GM18519 (cell line): ENCODE results near the gene PILRB.
"Not testable (repeated sequence)": the region's sequence is repeated elsewhere in the genome, so short reads cannot be mapped to it uniquely, and the experiment has no call there.

Source experiments
- ATAC-seq: cut with Tn5 transposase; IDR thresholded peaks from one replicate; pipeline ENCODE4 v1.9.1; 2021; ENCODE audit warnings: mild to moderate bottlenecking, moderate library complexity; ENCODE audit not compliant: unreplicated experiment, low FRiP score

PILRB gene

GRCh38 chr7:100373870-100374598 is 16.1 kb downstream of the PILRB start:
- ATAC-seq = not testable (repeated sequence)

- ATAC-seq = no peak
Measured at GRCh38 chr7:100374601-100375000, 16.7 kb downstream of the PILRB start.

DNA sequence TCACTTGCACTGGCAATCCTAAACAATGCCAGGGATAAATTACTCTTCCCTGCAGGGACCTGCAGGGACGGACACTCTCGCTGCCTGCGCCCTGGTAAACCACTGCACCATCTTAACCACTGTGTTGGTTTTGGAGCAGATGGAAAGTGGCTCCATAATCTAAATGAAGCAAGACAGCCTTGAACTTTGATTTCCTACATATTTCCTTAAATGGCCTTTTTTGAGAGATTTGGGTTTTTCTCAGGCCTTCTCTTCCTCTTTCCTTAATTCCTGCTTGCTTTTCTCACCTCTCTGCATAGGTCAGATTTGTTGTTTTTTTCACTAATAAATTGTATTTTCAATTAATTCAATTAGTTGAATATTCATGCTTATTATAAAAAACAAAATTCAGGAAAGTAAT is 18.1 kb downstream of the PILRB start:
- no peak for ATAC-seq

DNA sequence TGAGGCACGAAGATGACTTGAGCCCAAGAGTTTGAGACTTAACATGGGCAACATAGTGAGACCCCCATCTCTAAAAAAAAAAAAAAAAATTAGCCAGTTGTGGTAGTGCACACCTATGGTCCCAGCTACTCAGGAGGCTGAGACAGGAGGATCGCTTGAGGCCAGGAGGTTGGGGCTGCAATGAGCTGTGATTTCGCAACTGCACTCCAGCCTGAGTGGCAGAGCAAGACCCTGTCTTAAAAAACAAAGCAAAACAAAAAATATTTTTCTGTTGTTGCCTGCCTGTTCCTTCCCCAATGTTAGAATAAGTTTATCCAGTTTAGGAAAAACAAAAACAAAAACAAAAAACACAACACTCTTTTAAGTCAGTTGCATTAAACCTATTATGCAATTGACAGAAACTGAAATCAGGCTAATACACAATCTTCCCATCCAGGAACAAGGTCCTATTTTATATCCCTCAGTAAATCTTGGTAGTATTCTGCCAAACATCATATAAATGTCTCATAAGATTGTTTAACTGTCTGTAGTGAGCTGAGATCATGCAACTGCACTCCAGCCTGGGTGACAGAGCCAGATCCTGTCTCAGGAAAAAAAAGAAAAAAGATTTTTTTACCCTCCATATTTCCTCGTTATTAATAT is 20.3 kb downstream of the PILRB start:
- no peak for ATAC-seq

- ATAC-seq = no peak
Measured at GRCh38 chr7:100380196-100380595, 22.3 kb downstream of the PILRB start.

DNA sequence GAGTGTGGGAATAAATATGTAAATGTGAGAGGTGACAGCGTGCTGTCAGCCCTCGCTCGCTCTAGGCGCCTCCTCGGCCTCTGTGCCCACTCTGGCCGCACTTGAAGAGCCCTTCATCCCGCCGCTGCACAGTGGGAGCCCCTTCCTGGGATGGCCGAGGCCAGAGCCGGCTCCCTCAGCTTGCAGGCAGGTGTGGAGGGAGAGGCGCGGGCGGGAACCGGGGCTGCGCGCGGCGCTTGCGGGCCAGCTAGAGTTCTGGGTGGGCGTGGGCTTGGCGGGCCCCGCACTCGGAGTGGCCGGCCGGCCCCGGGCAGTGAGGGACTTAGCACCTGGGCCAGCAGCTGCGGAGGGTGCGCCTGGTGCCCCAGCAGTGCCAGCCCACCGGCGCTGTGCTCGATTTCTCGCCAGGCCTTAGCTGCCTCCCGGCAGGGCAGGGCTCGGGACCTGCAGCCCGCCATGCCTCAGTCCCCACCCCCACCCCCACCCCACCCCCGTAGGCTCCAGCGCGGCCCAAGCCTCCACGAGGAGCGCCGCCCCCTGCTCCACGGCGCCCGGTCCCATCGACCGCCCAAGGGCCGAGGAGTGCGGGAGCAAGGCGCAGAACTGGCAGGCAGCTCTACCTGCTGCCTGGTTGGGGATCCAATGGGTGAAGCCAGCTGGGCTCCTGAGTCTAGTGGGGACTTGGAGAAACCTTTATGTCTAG is 23.8 kb downstream of the PILRB start:
- not testable (repeated sequence) for ATAC-seq

- ATAC-seq = not testable (repeated sequence)
Measured at GRCh38 chr7:100382234-100382853, 24.4 kb downstream of the PILRB start.

GRCh38 chr7:100384628-100385294 is 26.8 kb downstream of the PILRB start:
- ATAC-seq = no peak

DNA sequence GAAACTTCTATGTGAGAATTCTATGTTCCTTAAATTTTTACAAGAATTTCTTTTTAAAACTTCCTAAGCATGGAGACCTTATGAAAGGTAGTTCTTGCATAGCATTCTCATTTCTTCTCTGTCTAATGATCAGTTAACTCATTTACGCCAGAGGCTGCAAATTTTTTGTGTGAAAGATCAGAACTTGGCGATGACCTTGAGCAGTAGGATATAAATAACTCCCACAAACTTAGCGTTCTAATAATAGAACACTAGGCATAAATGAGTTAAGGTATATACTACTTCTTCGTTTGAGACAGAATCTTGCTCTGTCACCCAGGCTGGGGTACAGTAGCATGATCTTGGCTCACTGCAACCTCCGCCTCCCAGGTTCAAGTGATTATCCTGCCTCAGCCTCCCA is 29.0 kb downstream of the PILRB start:
- no peak for ATAC-seq

DNA sequence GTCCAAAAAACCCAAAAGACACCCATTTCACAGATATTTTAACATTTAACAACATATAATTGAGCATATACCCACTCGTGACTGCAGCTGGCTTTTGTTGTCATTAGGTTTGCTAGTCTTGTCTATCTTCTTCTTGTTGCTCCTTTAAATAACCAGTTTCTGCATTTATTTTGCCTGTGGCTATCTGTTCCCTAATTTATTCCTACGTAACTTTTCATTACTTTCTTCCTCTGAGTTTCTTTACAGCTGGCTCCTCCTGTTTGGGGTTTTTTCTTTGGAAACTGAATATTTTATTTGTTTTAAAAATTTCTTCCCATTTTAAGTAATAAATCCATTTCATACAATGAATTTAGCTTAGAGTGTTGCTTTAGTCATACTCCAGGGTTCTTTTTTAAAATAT is 29.8 kb downstream of the PILRB start:
- ATAC-seq = no peak

DNA sequence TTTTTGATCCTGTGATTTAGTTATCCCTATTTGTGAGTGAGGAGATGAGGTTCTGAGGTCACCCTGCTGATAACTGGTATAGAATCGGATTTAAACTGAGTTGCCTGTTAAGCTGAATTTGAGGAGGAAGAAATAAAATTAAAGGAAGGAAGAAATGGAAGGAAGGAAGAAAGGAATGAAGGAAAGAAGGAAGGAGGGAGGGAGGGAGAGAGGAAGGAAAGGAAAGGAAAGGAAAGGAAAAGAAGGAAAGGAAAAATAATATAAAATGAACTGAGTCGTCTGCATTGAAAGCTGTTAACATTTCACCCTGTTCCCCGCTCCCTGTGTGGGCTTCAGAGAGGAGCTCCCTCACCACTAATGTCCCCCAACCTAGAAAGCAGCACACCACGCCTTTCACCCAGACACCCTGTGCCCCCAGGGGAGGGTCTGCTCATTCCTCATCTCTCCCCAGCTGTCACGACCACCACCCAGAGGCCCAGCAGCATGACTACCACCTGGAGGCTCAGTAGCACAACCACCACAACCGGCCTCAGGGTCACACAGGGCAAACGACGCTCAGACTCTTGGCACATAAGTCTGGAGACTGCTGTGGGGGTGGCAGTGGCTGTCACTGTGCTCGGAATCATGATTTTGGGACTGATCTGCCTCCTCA is 31.6 kb downstream of the PILRB start:
- no peak for ATAC-seq

DNA sequence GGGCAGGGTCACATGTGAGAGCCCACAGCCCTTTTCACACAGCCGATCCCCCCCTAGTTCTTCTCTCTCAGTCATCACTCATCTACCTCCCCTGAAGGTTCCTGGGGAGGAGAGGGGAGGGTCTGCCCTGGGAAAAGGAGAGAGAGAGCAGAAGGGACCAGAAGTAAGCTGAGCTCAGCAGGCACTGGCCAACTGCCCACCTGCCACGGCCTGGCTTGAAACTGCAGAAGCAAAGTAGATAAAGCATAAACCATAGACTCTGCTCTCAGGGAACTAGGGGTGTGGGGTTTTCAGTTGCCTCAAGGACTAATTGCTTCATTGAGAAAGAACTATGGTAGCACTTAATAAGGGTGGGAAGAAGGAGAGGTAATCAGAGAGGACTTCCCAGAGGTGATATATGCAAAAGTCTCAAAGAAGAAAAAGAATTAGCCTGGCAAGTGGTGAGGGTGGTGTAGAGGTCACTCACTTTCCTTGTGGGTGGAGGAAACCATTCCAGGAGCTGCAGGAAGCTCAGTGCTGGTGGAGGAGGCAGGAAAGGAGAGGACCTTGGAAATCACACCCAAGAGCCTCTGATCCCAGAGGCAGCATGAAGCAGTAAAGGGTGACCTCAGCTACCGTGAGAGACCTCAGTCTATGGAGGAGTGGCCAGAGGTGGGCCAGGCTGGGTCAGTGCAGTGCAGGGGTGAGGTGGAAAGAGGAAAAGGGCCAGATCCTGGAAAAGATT is 32.5 kb downstream of the PILRB start:
- ATAC-seq = no peak

- no peak for ATAC-seq
Measured at GRCh38 chr7:100393233-100393905, 35.5 kb downstream of the PILRB start.

DNA sequence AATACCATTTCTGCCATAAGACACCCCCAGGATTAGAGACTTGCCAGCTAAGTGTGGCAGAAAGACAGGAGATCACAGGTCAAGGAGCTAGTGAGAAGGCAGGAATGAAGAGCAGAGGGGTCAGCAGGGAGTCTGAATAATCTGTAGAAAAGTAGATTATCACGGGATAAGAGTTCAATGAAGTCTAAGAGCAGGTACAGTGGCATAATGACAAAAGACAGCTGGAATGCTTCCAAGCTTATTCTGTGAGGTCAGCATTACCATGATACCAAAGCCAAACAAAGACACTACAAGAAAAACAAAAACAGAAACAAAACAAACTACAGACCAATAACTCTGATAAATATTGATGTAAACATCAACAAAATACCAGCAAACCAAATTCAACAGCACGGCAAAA is 36.2 kb downstream of the PILRB start:
- no peak for ATAC-seq

DNA sequence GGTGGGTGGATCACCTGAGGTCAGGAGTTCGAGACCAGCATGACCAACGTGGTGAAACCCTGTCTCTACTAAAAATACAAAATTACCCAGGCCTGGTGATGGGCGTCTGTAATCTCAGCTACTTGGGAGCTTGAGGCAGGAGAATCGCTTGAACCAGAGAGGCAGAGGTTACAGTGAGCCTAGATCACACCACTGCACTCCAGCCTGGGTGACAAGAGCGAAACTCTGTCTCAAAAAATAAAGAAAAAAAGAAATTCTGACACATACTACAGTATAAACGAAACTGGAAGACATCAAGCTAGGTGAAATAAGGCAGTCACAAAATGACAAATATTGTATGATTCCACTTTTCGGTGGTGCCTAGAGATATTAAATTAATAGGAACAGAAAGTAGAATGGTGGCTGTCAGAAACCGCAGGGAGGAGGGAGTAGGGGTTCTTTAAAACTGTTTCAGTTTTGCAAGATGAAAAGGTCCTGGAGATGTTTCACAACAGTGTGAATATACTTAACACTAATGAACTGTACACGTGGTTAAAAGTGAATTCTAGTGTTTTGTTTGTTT is 38.6 kb downstream of the PILRB start:
- peak; percentile 89 for ATAC-seq

- ATAC-seq = no peak
Measured at GRCh38 chr7:100397315-100398081, 39.6 kb downstream of the PILRB start.

GRCh38 chr7:100398239-100398638 is 40.3 kb downstream of the PILRB start:
- no peak for ATAC-seq

DNA sequence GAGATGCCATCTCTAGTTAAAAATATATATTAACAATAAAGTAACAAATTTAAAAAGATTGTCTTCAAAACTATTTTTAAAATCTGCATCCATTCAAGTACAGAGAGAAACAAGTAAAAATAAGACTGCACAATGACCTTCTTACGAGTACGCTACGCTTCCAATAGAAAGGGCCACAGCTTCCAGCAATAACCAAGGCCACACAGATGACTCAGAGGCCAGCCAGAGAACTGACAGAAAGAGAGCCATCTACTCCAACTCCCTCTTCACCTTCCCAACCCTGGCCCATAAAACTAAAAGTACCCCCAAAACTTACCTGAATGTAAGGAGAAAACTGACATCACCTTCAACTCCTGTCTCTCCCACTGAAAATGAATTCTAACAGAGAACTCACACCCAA is 42.1 kb downstream of the PILRB start:
- no peak for ATAC-seq
